Erythroblast (primary cell): ENCODE data around the gene PCDHGC5.

Source experiments
- DNase-seq, 2 experiments: peaks; one replicate each; lab custom pipeline; 2025; lab: John Stamatoyannopoulos, UW
- GATA1 ChIP-seq: IDR thresholded peaks from 2 replicates; pipeline ENCODE4 v1.6.1; 2011; ENCODE audit warnings: low read depth, mild to moderate bottlenecking, control low read depth, low read length, moderate library complexity
- POLR2A ChIP-seq: IDR thresholded peaks from 2 replicates; pipeline ENCODE4 v1.6.1; 2011; ENCODE audit warnings: mild to moderate bottlenecking, low read length

The PCDHGC5 gene

GRCh38 chr5:141484641-141485311 lies 4.1 kb upstream of the PCDHGC5 start, which contains the start of gene PCDHGC4:
PCDHGC4 (plus strand) TSS chr5:141485030; CDS start chr5:141485174, 144 bp downstream.
- DNase-seq, result no peak
- TF ChIP-seq GATA1, result no peak
- TF ChIP-seq POLR2A, result no peak

- no peak for TF ChIP-seq GATA1
- no peak for TF ChIP-seq POLR2A
- no peak for DNase-seq
Observed at GRCh38 chr5:141485321-141486055, 3.4 kb upstream of the PCDHGC5 start.

- DNase-seq, result no peak
- no peak for TF ChIP-seq POLR2A
- TF ChIP-seq GATA1, result no peak
Observed at GRCh38 chr5:141486091-141486490, 2.8 kb upstream of the PCDHGC5 start.

GRCh38 chr5:141487131-141487530 lies 1.8 kb upstream of the PCDHGC5 start:
- TF ChIP-seq POLR2A, result no peak
- no peak for TF ChIP-seq GATA1
- no peak for DNase-seq

- DNase-seq, result no peak
- TF ChIP-seq POLR2A, result no peak
- no peak for TF ChIP-seq GATA1
Observed at GRCh38 chr5:141489841-141490240, 960 bp downstream of the PCDHGC5 start.

- TF ChIP-seq GATA1 (no peak), POLR2A (no peak)
- no peak for DNase-seq
Observed at GRCh38 chr5:141490271-141490670, 1.4 kb downstream of the PCDHGC5 start.

- TF ChIP-seq POLR2A (no peak), GATA1 (no peak)
- DNase-seq, result no peak
Observed at GRCh38 chr5:141490771-141491170, 1.9 kb downstream of the PCDHGC5 start.

- TF ChIP-seq GATA1, result no peak
- TF ChIP-seq POLR2A, result no peak
- DNase-seq, result no peak
Observed at GRCh38 chr5:141491323-141492167, 2.7 kb downstream of the PCDHGC5 start.

- TF ChIP-seq GATA1 (no peak), POLR2A (no peak)
- DNase-seq, result no peak
Observed at GRCh38 chr5:141492168-141492885, 3.4 kb downstream of the PCDHGC5 start.

GRCh38 chr5:141493500-141494422 lies 4.9 kb downstream of the PCDHGC5 start:
- TF ChIP-seq POLR2A (no peak), GATA1 (no peak)
- no peak for DNase-seq

- TF ChIP-seq POLR2A (no peak), GATA1 (no peak)
Observed at GRCh38 chr5:141494761-141495452, 6.0 kb downstream of the PCDHGC5 start.

GRCh38 chr5:141495453-141495811 lies 6.6 kb downstream of the PCDHGC5 start:
- DNase-seq, result no peak
- TF ChIP-seq GATA1 (no peak), POLR2A (no peak)

More at GRCh38 chr5:141494761-141495452, 6.0 kb downstream of the PCDHGC5 start:
- no peak for DNase-seq
